Hepatocyte (in vitro differentiated cells): ENCODE measurements around the gene THAP5.

Experiments used
- EZH2 ChIP-seq: fragments of 200-600 bp; sonication (generic); IDR thresholded peaks from 2 replicates; pipeline ENCODE4 v1.6.1; 2016; ENCODE audit warnings: antibody characterized with exemption, mild to moderate bottlenecking, borderline replicate concordance
- TF ChIP-seq, protein P1 (sequence below): fragments of 200-600 bp; sonication (generic); IDR thresholded peaks from 2 replicates; pipeline ENCODE4 v1.5.1; 2016; ENCODE audit warnings: antibody characterized with exemption, mild to moderate bottlenecking; ENCODE audit not compliant: poor library complexity

DNA sequence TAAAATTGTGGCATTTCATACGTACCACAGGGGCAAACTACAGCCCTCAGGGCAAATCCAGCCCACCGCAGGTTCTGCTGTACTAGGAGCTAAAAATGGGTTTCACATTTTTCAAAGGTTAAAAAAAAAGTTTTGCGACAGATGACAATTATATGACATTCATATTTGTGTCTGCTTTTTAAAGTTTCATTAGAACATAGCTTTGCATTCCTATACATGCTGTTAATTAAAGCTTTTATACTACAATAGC, 42.8 kb downstream of the THAP5 start:
- TF ChIP-seq, protein P1, sequence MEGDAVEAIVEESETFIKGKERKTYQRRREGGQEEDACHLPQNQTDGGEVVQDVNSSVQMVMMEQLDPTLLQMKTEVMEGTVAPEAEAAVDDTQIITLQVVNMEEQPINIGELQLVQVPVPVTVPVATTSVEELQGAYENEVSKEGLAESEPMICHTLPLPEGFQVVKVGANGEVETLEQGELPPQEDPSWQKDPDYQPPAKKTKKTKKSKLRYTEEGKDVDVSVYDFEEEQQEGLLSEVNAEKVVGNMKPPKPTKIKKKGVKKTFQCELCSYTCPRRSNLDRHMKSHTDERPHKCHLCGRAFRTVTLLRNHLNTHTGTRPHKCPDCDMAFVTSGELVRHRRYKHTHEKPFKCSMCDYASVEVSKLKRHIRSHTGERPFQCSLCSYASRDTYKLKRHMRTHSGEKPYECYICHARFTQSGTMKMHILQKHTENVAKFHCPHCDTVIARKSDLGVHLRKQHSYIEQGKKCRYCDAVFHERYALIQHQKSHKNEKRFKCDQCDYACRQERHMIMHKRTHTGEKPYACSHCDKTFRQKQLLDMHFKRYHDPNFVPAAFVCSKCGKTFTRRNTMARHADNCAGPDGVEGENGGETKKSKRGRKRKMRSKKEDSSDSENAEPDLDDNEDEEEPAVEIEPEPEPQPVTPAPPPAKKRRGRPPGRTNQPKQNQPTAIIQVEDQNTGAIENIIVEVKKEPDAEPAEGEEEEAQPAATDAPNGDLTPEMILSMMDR, result no peak
- no peak for TF ChIP-seq EZH2
